IPS DF 4.7 (cell line): ENCODE results near the gene COL21A1.
A peak's percentile ranks its signal among the peaks of the same experiment; 100 is the strongest.

Experiments used
- DNase-seq: peaks from one replicate; pipeline ENCODE4 v3.0.0-alpha.2; 2013; ENCODE audit warnings: low spot score; ENCODE audit errors: extremely low read depth

The COL21A1 gene

GRCh38 chr6:56048601-56049000 is 198.8 kb downstream of the COL21A1 start:
- DNase-seq: no peak

- no peak for DNase-seq
These were observed 199.3 kb downstream of the COL21A1 start for GRCh38 chr6:56047931-56048540.

- DNase-seq: no peak
These were observed 200.8 kb downstream of the COL21A1 start for GRCh38 chr6:56046576-56046975.

GRCh38 chr6:56043761-56044160 is 203.6 kb downstream of the COL21A1 start:
- DNase-seq: no peak

GRCh38 chr6:56043076-56043475 is 204.3 kb downstream of the COL21A1 start:
- DNase-seq: no peak

- no peak for DNase-seq
These were observed 205.8 kb downstream of the COL21A1 start for GRCh38 chr6:56041591-56041990.

GRCh38 chr6:56040889-56041301 is 206.5 kb downstream of the COL21A1 start:
- DNase-seq: no peak

- DNase-seq: no peak
These were observed 207.2 kb downstream of the COL21A1 start for GRCh38 chr6:56040223-56040622.

GRCh38 chr6:56038764-56039163 is 208.6 kb downstream of the COL21A1 start:
- no peak for DNase-seq

- no peak for DNase-seq
These were observed 209.8 kb downstream of the COL21A1 start for GRCh38 chr6:56037601-56038000.

- DNase-seq: no peak
These were observed 210.3 kb downstream of the COL21A1 start for GRCh38 chr6:56036916-56037600.

GRCh38 chr6:56033401-56033800 is 214.0 kb downstream of the COL21A1 start:
- DNase-seq: no peak

- DNase-seq: no peak
These were observed 214.6 kb downstream of the COL21A1 start for GRCh38 chr6:56032715-56033260.

- DNase-seq: no peak
These were observed 219.5 kb downstream of the COL21A1 start for GRCh38 chr6:56027865-56028264.

GRCh38 chr6:56026455-56027180 is 220.8 kb downstream of the COL21A1 start:
- DNase-seq: no peak

- DNase-seq: no peak
These were observed 221.6 kb downstream of the COL21A1 start for GRCh38 chr6:56025795-56026194.

- DNase-seq: no peak
These were observed 222.4 kb downstream of the COL21A1 start for GRCh38 chr6:56024931-56025330.

GRCh38 chr6:56023829-56024228 is 223.6 kb downstream of the COL21A1 start:
- no peak for DNase-seq

GRCh38 chr6:56022678-56023077 is 224.7 kb downstream of the COL21A1 start:
- DNase-seq: no peak

- peak; percentile 14 for DNase-seq
These were observed 225.4 kb downstream of the COL21A1 start for GRCh38 chr6:56021943-56022342.

- DNase-seq: no peak
These were observed 227.4 kb downstream of the COL21A1 start for GRCh38 chr6:56019973-56020372.

- no peak for DNase-seq
These were observed 230.2 kb downstream of the COL21A1 start for GRCh38 chr6:56017198-56017597.
